Measurements from ENCODE around the gene CDKAL1. TPM values are rescaled to one million over a fixed set of nuclear protein-coding genes. Genes with fewer than 3 reads are reported as not detected.

The CDKAL1 gene
- total RNA-seq, 4 donors from 2014 or later, result 10.3 to 11.2 (median 10.5) TPM

DNA sequence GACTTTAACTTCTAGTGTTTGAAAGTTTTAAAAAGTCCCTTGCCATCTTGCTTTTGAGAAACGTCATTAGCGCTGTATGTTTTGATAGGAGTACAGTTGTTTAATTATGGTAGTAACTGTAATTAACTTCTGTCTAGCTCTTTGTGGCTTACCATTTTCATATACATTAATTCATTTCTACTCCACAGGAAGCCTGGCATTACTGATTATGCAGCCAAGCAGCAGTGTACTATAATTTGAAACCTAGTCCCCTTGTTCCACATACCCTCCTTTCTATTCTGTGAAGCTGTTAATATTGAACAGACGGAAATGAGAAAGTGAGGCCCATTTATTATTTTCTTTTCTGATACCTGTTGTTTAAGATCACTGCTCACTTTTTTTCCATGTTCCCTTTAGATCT lies 235.4 kb downstream of the CDKAL1 start:
- Histone ChIP-seq H3K27me3 (no peaks in the 10 kb centered on the region), H3K4me3 (no peak overlapping the region), H3K9me3 (no peaks in the 10 kb centered on the region), H3K36me3 (no peaks in the 10 kb centered on the region), H3K27ac (replicated peaks in 1 of 4) (no peak overlapping the region), H3K4me1 (no peaks in the 10 kb centered on the region)
- intact Hi-C loops (cut with DNase I), result no loop called here
- no peak for TF ChIP-seq POLR2A (IDR thresholded peaks at IDR 0.05; ENCODE audit: low read depth)
- TF ChIP-seq, protein P1, sequence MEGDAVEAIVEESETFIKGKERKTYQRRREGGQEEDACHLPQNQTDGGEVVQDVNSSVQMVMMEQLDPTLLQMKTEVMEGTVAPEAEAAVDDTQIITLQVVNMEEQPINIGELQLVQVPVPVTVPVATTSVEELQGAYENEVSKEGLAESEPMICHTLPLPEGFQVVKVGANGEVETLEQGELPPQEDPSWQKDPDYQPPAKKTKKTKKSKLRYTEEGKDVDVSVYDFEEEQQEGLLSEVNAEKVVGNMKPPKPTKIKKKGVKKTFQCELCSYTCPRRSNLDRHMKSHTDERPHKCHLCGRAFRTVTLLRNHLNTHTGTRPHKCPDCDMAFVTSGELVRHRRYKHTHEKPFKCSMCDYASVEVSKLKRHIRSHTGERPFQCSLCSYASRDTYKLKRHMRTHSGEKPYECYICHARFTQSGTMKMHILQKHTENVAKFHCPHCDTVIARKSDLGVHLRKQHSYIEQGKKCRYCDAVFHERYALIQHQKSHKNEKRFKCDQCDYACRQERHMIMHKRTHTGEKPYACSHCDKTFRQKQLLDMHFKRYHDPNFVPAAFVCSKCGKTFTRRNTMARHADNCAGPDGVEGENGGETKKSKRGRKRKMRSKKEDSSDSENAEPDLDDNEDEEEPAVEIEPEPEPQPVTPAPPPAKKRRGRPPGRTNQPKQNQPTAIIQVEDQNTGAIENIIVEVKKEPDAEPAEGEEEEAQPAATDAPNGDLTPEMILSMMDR (IDR thresholded peaks at IDR 0.05), result no peak
- TF ChIP-seq POLR2AphosphoS5 (IDR thresholded peaks at IDR 0.05), result no peak
- TF ChIP-seq EP300 (IDR thresholded peaks at IDR 0.05), result no peak
- 91% methylated on average over 3 of the region's 3 CpGs for WGBS
- no peak for DNase-seq (ENCODE audit: extremely low spot score)

DNA sequence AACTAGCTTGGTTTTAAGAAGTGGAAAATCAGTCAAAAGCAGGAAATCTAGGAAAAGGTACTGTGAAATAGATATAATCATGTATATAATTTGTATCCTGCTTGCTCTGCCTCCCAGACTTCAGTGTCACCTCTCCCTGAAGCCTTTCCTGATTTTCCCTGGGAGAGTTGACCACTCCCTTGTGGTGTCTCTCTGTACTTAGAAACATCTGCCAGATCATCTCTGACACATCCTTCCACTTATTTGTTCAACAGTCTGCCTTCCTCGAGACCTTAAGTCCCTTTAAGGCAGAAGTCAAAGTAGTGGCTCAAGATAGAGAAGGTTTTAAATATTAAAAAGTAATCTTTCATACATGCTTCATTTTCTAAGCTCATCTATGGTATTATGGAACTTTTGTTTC lies 236.5 kb downstream of the CDKAL1 start:
- no peak for DNase-seq (ENCODE audit: extremely low spot score)
- Histone ChIP-seq H3K27ac (replicated peaks in 1 of 4) (no peak overlapping the region), H3K27me3 (no peaks in the 10 kb centered on the region), H3K4me1 (no peaks in the 10 kb centered on the region), H3K9me3 (no peaks in the 10 kb centered on the region), H3K36me3 (no peaks in the 10 kb centered on the region), H3K4me3 (no peak overlapping the region)
- TF ChIP-seq, protein P1 (IDR thresholded peaks at IDR 0.05), result no peak
- no peak for TF ChIP-seq POLR2A (IDR thresholded peaks at IDR 0.05; ENCODE audit: low read depth)
- no peak for TF ChIP-seq EP300 (IDR thresholded peaks at IDR 0.05)
- no peak for TF ChIP-seq POLR2AphosphoS5 (IDR thresholded peaks at IDR 0.05)
- intact Hi-C loops (cut with DNase I), result no loop called here
- WGBS, result 69% methylated on average over 1 of the region's 1 CpG

DNA sequence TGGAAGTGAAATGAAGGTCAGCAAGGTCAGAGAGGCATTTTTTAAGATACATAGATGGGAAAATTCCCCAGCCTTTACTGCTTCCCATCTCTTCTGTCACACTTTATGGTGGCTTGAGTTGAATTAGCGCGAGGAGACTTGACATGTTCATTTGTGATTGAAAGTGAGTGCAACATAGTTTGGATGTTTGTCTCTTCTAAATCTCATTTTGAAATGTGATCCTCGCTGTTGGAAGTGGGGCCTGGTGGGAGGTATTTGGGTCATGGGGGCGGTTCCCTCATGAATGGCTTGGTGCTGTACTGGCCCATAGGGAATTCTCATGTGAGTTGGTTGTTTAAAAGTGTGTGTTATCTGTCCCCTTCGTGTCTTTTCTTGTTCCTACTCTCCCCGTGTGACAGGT lies 237.2 kb downstream of the CDKAL1 start:
- Histone ChIP-seq H3K4me1 (no peaks in the 10 kb centered on the region), H3K27me3 (no peaks in the 10 kb centered on the region), H3K9me3 (no peaks in the 10 kb centered on the region), H3K27ac (replicated peaks in 1 of 4) (no peak overlapping the region), H3K4me3 (no peak overlapping the region), H3K36me3 (no peaks in the 10 kb centered on the region)
- WGBS, result 93% methylated on average over 6 of the region's 6 CpGs
- intact Hi-C loops (cut with DNase I), result no loop called here
- no peak for DNase-seq (ENCODE audit: extremely low spot score)
- TF ChIP-seq POLR2AphosphoS5 (IDR thresholded peaks at IDR 0.05) (no peak), POLR2A (IDR thresholded peaks at IDR 0.05; ENCODE audit: low read depth) (no peak), EP300 (IDR thresholded peaks at IDR 0.05) (no peak)
- TF ChIP-seq, protein P1 (IDR thresholded peaks at IDR 0.05), result no peak

DNA sequence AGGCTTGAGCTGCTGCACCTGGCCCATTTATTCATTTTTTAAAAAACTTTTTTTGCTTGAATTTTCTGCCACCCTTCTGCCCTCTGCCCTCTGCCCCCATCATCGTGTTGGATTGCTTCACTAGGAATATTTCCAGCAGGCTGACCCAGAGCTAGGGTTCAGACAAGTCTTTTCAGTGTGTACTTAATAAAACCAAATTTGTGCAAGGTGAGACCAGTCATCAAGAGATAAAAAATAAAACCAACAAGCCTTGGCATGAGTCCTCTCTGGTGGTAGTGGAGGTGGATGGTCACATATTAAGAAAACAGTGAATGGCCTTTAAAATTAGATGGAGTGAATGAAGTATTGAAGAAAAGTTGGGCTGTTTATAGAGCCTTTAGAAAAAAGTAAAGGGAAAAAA lies 239.6 kb downstream of the CDKAL1 start:
- no peak for TF ChIP-seq POLR2A (IDR thresholded peaks at IDR 0.05; ENCODE audit: low read depth)
- no peak for TF ChIP-seq EP300 (IDR thresholded peaks at IDR 0.05)
- TF ChIP-seq POLR2AphosphoS5 (IDR thresholded peaks at IDR 0.05), result no peak
- TF ChIP-seq, protein P1 (IDR thresholded peaks at IDR 0.05), result no peak
- no peak overlapping the region for H3K4me3 ChIP-seq
- no peaks in the 10 kb centered on the region for H3K36me3 ChIP-seq
- whole genome bisulfite sequencing, result 88% methylated on average over 1 of the region's 1 CpG
- no peak overlapping the region for H3K27ac ChIP-seq (replicated peaks in 1 of 4)
- no peak for DNase-seq (ENCODE audit: extremely low spot score)
- intact Hi-C loops (cut with DNase I), result no loop called here
- H3K4me1 ChIP-seq, result no peaks in the 10 kb centered on the region
- H3K9me3 ChIP-seq, result no peaks in the 10 kb centered on the region
- no peaks in the 10 kb centered on the region for H3K27me3 ChIP-seq

DNA sequence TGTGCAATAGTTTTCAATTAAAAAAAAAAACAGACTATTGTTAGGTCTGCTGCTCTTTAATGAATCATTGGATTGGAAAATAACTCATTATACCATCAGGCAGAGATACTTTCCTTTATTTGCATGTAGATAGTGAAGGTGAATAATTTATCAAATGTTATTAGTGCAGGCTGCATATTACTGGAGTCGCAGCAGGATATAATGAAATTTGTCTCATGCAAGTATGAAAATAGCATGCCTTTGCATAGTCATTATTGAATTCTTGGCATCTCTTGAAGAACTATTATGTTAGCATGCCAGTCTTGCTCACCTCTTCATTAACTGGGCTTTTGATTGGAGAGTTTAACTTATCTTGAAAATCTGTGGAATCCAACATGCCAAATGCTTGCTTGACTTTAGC lies 241.7 kb downstream of the CDKAL1 start:
- WGBS, result 100% methylated on average over 1 of the region's 1 CpG
- intact Hi-C loops (cut with DNase I), result no loop called here
- no peaks in the 10 kb centered on the region for H3K9me3 ChIP-seq

More for the DNA sequence above, 241.7 kb downstream of the CDKAL1 start:
- Histone ChIP-seq H3K36me3 (peaks cover 0 to 2% (median 0%) of the 10 kb centered on the region in 4 donors), H3K4me1 (no peaks in the 10 kb centered on the region), H3K4me3 (no peak overlapping the region), H3K27me3 (no peaks in the 10 kb centered on the region), H3K27ac (replicated peaks in 1 of 4) (no peak overlapping the region)
- no peak for DNase-seq (ENCODE audit: extremely low spot score)
- TF ChIP-seq EP300 (IDR thresholded peaks at IDR 0.05) (no peak), POLR2A (IDR thresholded peaks at IDR 0.05; ENCODE audit: low read depth) (no peak), POLR2AphosphoS5 (IDR thresholded peaks at IDR 0.05) (no peak)
- TF ChIP-seq, protein P1 (IDR thresholded peaks at IDR 0.05), result no peak

Data from esophagus muscularis mucosa (tissue), 4 donors.